Testis (tissue), 2 donors: ENCODE results near the gene PEAR1.

ENCODE experiments used
- CTCF ChIP-seq, 3 experiments: fragments of 450-650 bp in 2 of 3; fragments of 200-600 bp in 1 of 3; sonication (generic) in 1 of 3; IDR thresholded peaks; one replicate each; pipeline ENCODE4 v1.5.1; 2016 to 2019; ENCODE audit warnings: antibody characterized with exemption in 3 of 3, mild to moderate bottlenecking in 2 of 3, moderate library complexity in 1 of 3
- POLR2A ChIP-seq: fragments of 450-650 bp; IDR thresholded peaks from one replicate; pipeline ENCODE4 v1.6.1; 2017; ENCODE audit warnings: antibody characterized with exemption, mild to moderate bottlenecking, moderate library complexity

DNA sequence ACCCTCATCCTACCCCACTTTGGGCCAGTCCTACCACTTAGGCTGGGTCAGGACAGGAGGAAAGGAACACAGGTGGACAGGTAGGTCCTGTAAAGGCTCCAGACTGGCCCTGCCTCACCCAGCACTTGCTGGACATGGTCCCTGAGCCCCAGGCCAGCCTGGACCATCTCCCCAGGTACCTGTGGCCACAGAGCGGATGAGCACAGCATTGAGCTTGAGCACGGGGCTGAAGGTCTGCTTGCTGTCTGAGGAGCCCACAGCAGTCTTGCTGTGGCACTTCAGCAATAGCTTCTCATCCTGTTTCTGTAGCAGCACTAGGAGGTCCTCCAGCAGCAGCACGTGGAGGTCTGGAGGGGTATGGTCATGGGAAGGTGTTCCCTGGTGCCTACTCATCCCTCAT, 50.2 kb downstream of the PEAR1 start:
- TF ChIP-seq CTCF (IDR thresholded peaks at IDR 0.05) = no peak
- no peak for TF ChIP-seq POLR2A
